NOMO-1 treated with DMSO at 0.1 percent for 48 hours (cell line): ENCODE results near the gene RFC5.
A peak's percentile ranks its signal among the peaks of the same experiment; 100 is the strongest.

Experiments used
- DNase-seq: peaks from one replicate; lab custom pipeline; 2025; ENCODE audit not compliant: unreplicated experiment; lab: John Stamatoyannopoulos, UW

RFC5 gene

GRCh38 chr12:118050972-118051910 lies 34.7 kb downstream of the RFC5 start:
- no peak for DNase-seq

GRCh38 chr12:118052324-118053070 lies 36.0 kb downstream of the RFC5 start:
- no peak for DNase-seq

GRCh38 chr12:118053071-118053985 lies 36.8 kb downstream of the RFC5 start:
- no peak for DNase-seq

GRCh38 chr12:118055144-118055557 lies 38.6 kb downstream of the RFC5 start:
- peak; percentile 65 for DNase-seq

- no peak for DNase-seq
These were observed 39.6 kb downstream of the RFC5 start for GRCh38 chr12:118055865-118056773.

- no peak for DNase-seq
These were observed 41.7 kb downstream of the RFC5 start for GRCh38 chr12:118058227-118058626.

- no peak for DNase-seq
These were observed 42.4 kb downstream of the RFC5 start for GRCh38 chr12:118058881-118059280.

- DNase-seq: no peak
These were observed 43.1 kb downstream of the RFC5 start for GRCh38 chr12:118059341-118060191.

- DNase-seq: no peak
These were observed 44.0 kb downstream of the RFC5 start for GRCh38 chr12:118060301-118061010.

- DNase-seq: peak; percentile 25
These were observed 44.7 kb downstream of the RFC5 start, which contains the start of gene WSB2 for GRCh38 chr12:118061011-118061872. Gene WSB2 (minus strand): TSS chr12:118061179. CDS start chr12:118061048, 131 bp downstream.

- peak; percentile 16 for DNase-seq
These were observed 45.7 kb downstream of the RFC5 start for GRCh38 chr12:118061873-118062843.

GRCh38 chr12:118063576-118064391 lies 47.3 kb downstream of the RFC5 start:
- peak; percentile 20 for DNase-seq

- DNase-seq: peak; percentile 27
These were observed 48.1 kb downstream of the RFC5 start for GRCh38 chr12:118064608-118065007.

GRCh38 chr12:118065380-118065779 lies 48.9 kb downstream of the RFC5 start:
- DNase-seq: peak; percentile 19

GRCh38 chr12:118068445-118068844 lies 51.9 kb downstream of the RFC5 start:
- no peak for DNase-seq
